ENCODE measurements around the gene NIPAL3. TPM values are rescaled to one million over a fixed set of nuclear protein-coding genes. Genes with fewer than 3 reads are reported as not detected.

Gene NIPAL3
- total RNA-seq = 31.8 TPM
- long read RNA-seq, transcript NIPAL3-204 (12 exons, 1,711 nt) = major isoform, 19 of 34 reads
- long read RNA-seq, partial matches to known transcripts = 2 of 34 reads
- long read RNA-seq, other reads (novel, unspliced or antisense) = 11 of 34 reads

GRCh38 chr1:24415334-24415909 is at the start of gene NIPAL3:
NIPAL3 (plus strand) TSS chr1:24415802; CDS start chr1:24419548, 3,746 bp downstream.
- ATAC-seq (ENCODE audit: poor library complexity) (peak; percentile 95), DNase-seq (peak; percentile 98)
- intact Hi-C loops (cut with DNase I) = loop anchor here (5.0 kb wide), 1 partner anchor 87 kb away; the partner anchor contains the start of gene RCAN3

DNA sequence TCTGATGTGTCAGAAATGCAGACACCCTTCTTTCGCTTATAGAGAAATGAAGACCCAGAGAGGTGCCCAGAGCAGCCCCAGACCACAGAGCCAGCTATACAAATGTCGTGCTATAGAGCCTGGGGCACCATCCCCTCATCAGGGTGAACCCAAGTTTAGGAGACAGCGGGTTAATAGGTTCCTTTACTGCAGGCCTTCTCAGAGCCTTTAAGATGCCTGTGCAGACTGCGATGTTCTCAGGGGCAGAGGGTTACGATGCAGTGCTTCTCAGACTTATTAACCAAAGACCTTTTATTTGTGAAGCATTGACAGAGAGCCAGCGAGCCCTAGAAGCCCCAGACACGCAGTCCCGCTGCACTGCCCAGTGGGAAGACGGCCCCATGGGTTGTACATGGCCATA is 48.9 kb upstream of the NIPAL3 start:
- intact Hi-C loops (cut with DNase I) = no loop called here

DNA sequence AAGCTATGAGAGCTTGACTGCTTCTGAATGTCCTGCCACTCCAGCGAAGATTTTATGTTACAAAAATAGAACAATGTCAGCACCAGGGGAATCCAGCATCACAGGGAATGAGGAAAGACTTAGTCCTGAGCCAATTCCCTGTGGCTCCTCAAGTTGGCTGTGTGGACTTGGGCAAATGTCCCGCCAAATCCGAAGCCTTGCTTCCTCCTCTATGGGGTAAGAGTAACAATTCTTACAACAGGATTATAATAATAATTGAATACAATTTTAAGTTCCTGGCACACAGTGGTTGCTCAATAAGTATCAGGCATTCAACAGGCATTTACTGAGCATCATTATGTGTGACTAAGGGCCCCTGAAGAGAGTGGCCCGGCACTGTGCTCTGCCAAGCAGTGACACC is 46.4 kb upstream of the NIPAL3 start:
- peak; percentile 56 for ATAC-seq (ENCODE audit: poor library complexity)
- intact Hi-C loops (cut with DNase I) = no loop called here
- peak; percentile 55 for DNase-seq

More for the DNA sequence above, 48.9 kb upstream of the NIPAL3 start:
- no peak for ATAC-seq (ENCODE audit: poor library complexity)
- DNase-seq = no peak

- intact Hi-C loops (cut with DNase I) = no loop called here
- DNase-seq (no peak), ATAC-seq (ENCODE audit: poor library complexity) (no peak)
These were observed 45.8 kb upstream of the NIPAL3 start for GRCh38 chr1:24369801-24370200.

- DNase-seq (no peak), ATAC-seq (ENCODE audit: poor library complexity) (no peak)
- intact Hi-C loops (cut with DNase I) = no loop called here
These were observed 42.6 kb upstream of the NIPAL3 start for GRCh38 chr1:24373044-24373443.

- no peak for DNase-seq
- intact Hi-C loops (cut with DNase I) = no loop called here
- no peak for ATAC-seq (ENCODE audit: poor library complexity)
These were observed 41.9 kb upstream of the NIPAL3 start for GRCh38 chr1:24373710-24374109.

DNA sequence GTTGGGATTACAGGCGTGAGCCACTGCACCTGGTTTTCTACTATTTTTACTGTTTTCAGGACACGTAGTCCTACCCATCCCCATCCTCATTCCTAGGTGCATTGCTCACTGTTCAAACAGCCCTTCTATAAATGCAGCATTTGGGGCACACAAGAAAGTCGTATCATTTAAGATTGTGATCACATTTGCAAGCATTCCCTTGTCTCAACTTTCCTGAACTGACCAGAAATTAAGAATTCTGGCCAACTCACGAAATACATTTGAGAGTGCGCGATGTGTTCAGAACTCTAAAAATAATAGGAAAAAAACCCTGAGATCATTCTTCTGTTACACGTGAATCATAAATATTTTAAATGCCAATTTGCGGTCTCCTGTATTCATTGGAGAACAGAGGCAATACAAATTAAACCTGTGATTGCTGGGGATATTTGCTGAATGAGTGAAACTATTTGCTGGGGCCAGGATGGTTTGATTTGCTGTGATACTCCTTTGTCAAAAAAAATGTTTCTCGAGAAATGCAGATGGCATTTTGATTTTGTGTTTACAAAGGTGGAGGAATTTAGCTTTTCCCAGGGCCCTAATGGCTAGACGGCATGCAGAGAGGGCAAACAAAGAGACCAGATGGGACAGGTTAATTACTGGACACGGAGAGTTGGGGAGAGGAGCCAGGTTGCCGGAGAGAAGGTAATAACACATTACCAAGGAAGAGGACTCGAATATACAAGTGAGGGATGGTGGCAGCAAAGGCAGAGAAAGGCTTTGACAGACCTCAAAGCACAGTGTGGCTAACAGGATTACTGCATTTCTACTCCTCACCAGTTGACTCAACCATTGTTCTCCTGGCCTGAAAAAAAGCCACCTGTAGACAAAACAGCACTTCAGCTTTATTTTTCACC is 40.5 kb upstream of the NIPAL3 start:
- ATAC-seq (ENCODE audit: poor library complexity) (no peak), DNase-seq (no peak)
- intact Hi-C loops (cut with DNase I) = no loop called here

GRCh38 chr1:24379733-24380315 is 35.8 kb upstream of the NIPAL3 start:
- ATAC-seq (ENCODE audit: poor library complexity) = no peak
- intact Hi-C loops (cut with DNase I) = no loop called here
- DNase-seq = no peak

DNA sequence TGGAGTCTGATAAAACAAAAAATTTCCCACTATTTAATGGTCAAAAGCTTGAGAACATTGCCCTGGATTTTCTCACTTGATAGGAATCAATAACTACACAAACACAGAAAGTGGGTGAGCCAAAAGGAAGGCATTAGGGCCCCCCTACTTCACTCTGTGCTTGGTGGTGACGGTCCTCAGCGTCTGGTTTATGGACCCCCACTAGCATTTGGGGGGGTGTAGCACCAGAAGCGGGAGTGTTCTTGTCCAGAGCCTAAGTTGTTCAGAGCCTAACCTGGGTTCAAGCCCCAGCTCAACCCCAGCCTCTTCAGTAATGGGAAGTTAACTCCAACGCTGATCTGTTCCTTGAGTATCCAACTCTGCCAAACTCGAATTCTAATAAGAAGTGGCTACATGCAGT is 35.1 kb upstream of the NIPAL3 start:
- no peak for DNase-seq
- ATAC-seq (ENCODE audit: poor library complexity) = no peak
- intact Hi-C loops (cut with DNase I) = no loop called here

DNA sequence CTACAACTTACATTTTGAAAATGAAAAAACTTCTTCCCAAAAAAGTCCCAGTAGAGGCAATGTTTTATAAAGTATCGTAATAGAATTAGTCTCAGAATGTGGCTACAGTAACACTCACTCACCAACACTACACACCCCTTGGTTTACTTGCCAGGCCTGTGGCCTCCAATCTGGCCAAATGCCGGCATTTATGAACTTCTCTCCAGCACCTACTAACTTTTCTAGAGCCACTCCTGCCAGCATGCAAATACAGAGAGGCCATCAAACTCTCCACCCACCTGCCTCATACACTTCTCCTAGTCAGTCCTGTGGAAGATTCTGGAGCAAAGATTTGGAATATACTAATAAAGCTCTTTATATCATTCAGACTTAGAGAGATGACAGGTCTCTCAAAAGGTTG is 34.3 kb upstream of the NIPAL3 start:
- intact Hi-C loops (cut with DNase I) = no loop called here
- DNase-seq (no peak), ATAC-seq (ENCODE audit: poor library complexity) (no peak)

- intact Hi-C loops (cut with DNase I) = no loop called here
- DNase-seq (no peak), ATAC-seq (ENCODE audit: poor library complexity) (no peak)
These were observed 33.4 kb upstream of the NIPAL3 start for GRCh38 chr1:24382165-24382577.

DNA sequence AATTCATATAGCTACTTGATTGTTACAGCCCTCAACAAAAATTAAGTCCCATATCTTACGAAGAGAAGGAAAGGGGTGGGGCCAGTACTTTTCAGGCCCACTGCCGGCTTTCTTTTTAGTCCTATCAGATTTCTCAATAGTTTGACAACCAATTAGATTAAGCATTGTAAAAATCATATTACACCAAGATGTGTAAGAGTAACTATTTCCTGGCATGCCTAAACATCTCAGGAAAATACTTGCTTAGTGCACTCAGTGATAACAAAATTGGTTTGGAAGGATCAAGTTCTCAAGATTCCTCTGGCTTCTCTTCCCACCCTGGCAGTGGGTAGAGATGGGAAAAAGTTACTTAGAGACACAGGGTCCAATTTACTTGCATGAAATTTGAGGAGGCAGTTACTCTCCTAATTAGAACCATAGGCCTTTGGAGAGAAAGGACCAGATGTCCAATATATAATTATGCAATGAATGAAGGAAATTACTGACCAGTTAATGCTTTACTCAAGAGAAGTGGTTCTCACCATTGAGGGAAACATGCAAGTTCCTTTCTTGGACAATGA is 32.1 kb upstream of the NIPAL3 start:
- no peak for ATAC-seq (ENCODE audit: poor library complexity)
- intact Hi-C loops (cut with DNase I) = no loop called here
- DNase-seq = no peak

DNA sequence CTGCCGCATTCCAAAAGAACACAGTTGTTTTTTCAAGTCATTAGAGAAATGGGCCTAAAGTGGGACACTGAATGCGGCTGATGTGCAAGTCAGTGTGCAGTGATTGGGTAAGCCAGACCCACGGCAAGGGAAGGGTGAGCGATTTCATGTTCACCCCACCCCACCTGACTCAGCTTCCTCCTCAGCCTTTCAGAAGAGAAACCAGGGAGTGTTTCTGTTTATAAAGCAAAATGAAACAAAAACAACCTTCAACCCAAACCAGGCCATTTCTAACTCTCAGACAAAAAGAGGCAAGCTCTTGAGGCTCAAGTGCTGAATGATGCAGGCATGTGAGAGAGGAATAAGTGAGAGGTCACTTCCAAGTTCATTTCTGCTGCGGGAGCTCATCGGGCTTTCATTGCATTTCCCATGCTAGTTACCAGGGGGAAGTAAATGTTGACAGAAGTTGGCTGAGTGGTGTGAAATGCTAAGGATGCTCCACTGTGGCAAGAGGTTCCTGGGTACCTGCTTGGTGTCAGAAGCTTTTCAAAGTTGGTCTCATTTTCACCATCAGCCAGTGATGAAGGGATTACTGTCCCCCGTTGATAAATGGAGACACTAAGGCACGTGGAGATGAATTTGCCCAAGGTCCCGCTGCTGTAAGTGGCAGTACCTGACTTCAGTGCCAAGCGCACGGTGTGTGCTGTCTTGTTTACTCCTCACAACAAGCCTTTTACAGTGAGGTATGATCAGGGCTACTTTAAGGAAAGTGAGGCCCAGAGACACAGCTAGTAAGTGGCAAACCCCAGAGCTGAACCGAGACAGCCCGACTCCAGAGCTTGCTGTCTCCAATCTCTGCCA is 31.1 kb upstream of the NIPAL3 start:
- intact Hi-C loops (cut with DNase I) = no loop called here
- no peak for DNase-seq
- ATAC-seq (ENCODE audit: poor library complexity) = peak; percentile 65

- intact Hi-C loops (cut with DNase I) = no loop called here
- ATAC-seq (ENCODE audit: poor library complexity) = no peak
- no peak for DNase-seq
These were observed 30.3 kb upstream of the NIPAL3 start for GRCh38 chr1:24385160-24385940.

DNA sequence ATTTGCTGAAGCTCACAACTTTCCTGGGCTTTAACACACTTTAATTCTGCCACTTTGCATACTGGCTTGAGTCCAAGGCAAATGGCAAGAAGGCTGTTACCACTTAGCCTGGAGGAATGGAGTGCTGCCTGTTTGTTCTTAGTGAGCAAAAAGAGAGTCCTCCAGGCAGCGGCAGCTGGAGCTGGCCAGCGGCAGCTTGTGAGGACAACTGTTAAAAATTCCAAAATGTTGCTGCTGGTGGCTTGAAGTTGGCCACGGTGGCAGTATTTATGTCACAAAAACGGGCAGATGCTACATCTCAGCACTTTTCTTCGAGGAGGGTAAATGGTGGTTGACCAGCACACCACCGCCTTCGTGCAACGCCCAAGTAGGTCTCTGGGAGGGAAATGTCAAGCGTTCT is 29.4 kb upstream of the NIPAL3 start:
- intact Hi-C loops (cut with DNase I) = no loop called here

GRCh38 chr1:24386931-24387330 is 28.7 kb upstream of the NIPAL3 start:
- intact Hi-C loops (cut with DNase I) = no loop called here
- ATAC-seq (ENCODE audit: poor library complexity) (no peak), DNase-seq (no peak)

More for the DNA sequence above, 29.4 kb upstream of the NIPAL3 start:
- ATAC-seq (ENCODE audit: poor library complexity) = no peak
- DNase-seq = no peak

GRCh38 chr1:24387636-24388175 is 27.9 kb upstream of the NIPAL3 start:
- intact Hi-C loops (cut with DNase I) = no loop called here
- DNase-seq (no peak), ATAC-seq (ENCODE audit: poor library complexity) (no peak)
